GM18502 (cell line): Measurements from ENCODE around the gene DIO2.

ENCODE experiments used
- ATAC-seq: cut with Tn5 transposase; IDR thresholded peaks from one replicate; pipeline ENCODE4 v1.9.1; 2021; ENCODE audit warnings: mild to moderate bottlenecking; ENCODE audit not compliant: unreplicated experiment, poor library complexity

The DIO2 gene

GRCh38 chr14:80172375-80173051, 38.8 kb downstream of the DIO2 start:
- no peak for ATAC-seq

- no peak for ATAC-seq
Observed at GRCh38 chr14:80167793-80168448, 43.4 kb downstream of the DIO2 start.

GRCh38 chr14:80164991-80165721, 46.1 kb downstream of the DIO2 start:
- ATAC-seq, result no peak

- no peak for ATAC-seq
Observed at GRCh38 chr14:80152763-80153162, 58.5 kb downstream of the DIO2 start.

- no peak for ATAC-seq
Observed at GRCh38 chr14:80152166-80152565, 59.1 kb downstream of the DIO2 start.

GRCh38 chr14:80150301-80150700, 61.0 kb downstream of the DIO2 start:
- no peak for ATAC-seq
